Prostate gland (tissue), 2 donors: ENCODE data around the gene VAMP7.

Experiments used
- CTCF ChIP-seq, 4 experiments: fragments of 200-600 bp in 2 of 4; fragments of 450-650 bp in 2 of 4; sonication (generic) in 2 of 4; IDR thresholded peaks; 1 replicate in 3 of 4; 2 replicates in 1 of 4; pipeline ENCODE4 v1.5.1; 2016 to 2019; ENCODE audit warnings: antibody characterized with exemption in 4 of 4, mild to moderate bottlenecking in 2 of 4, moderate library complexity in 2 of 4
- POLR2A ChIP-seq: fragments of 450-650 bp; IDR thresholded peaks from one replicate; pipeline ENCODE4 v1.6.1; 2016; ENCODE audit warnings: antibody characterized with exemption, mild to moderate bottlenecking

- no peak for TF ChIP-seq CTCF (IDR thresholded peaks at IDR 0.05)
- no peak for TF ChIP-seq POLR2A
These were observed 107.7 kb downstream of the VAMP7 start for GRCh38 chrX:155988859-155989258.
